Smooth muscle cell (in vitro differentiated cells): ENCODE results near the gene MMP17. TPM values are rescaled to one million over a fixed set of nuclear protein-coding genes. Genes with fewer than 3 reads are reported as not detected.

Experiments used
- DNase-seq: peaks from one replicate; lab custom pipeline; 2025; ENCODE audit not compliant: unreplicated experiment; lab: John Stamatoyannopoulos, UW
- H2AFZ ChIP-seq: fragments of 200-600 bp; sonication (generic); 2 replicates; pipeline ENCODE4 v1.6.0; 2016; ENCODE audit warnings: antibody characterized with exemption, low read depth, mild to moderate bottlenecking
- H3F3A ChIP-seq: fragments of 200-600 bp; sonication (generic); 2 replicates; pipeline ENCODE4 v1.6.0; 2017; ENCODE audit warnings: antibody characterized with exemption, low read depth
- H3K27ac ChIP-seq: fragments of 200-600 bp; sonication (generic); 2 replicates; pipeline ENCODE4 v1.5.1; 2016; ENCODE audit warnings: low read depth, mild to moderate bottlenecking
- H3K27me3 ChIP-seq: fragments of 200-600 bp; sonication (generic); 2 replicates; pipeline ENCODE4 v1.6.1; 2016; ENCODE audit warnings: low read depth, mild to moderate bottlenecking
- H3K36me3 ChIP-seq: fragments of 200-600 bp; sonication (generic); 2 replicates; pipeline ENCODE4 v1.5.1; 2016; ENCODE audit warnings: low read depth
- H3K4me1 ChIP-seq: fragments of 200-600 bp; sonication (generic); 2 replicates; pipeline ENCODE4 v1.5.1; 2016; ENCODE audit warnings: low read depth
- H3K4me2 ChIP-seq: fragments of 200-600 bp; sonication (generic); 2 replicates; pipeline ENCODE4 v1.6.0; 2016; ENCODE audit warnings: mild to moderate bottlenecking
- H3K4me3 ChIP-seq: fragments of 200-600 bp; sonication (generic); 2 replicates; pipeline ENCODE4 v1.5.1; 2016; ENCODE audit warnings: mild to moderate bottlenecking
- H3K79me2 ChIP-seq: fragments of 200-600 bp; sonication (generic); 2 replicates; pipeline ENCODE4 v1.6.0; 2016; ENCODE audit warnings: low read depth, mild to moderate bottlenecking
- H3K9ac ChIP-seq: fragments of 200-600 bp; sonication (generic); 2 replicates; pipeline ENCODE4 v1.6.0; 2016; ENCODE audit warnings: low read depth
- H3K9me3 ChIP-seq: fragments of 200-600 bp; sonication (generic); replicated peaks from 2 replicates; pipeline ENCODE4 v1.5.1; 2016; ENCODE audit warnings: low read depth
- H4K20me1 ChIP-seq: fragments of 200-600 bp; sonication (generic); 2 replicates; pipeline ENCODE4 v1.6.0; 2016; ENCODE audit warnings: low read depth
- CTCF ChIP-seq: fragments of 200-600 bp; sonication (generic); IDR thresholded peaks from 2 replicates; pipeline ENCODE4 v1.5.1; 2017; ENCODE audit warnings: borderline replicate concordance, mild to moderate bottlenecking, antibody characterized with exemption; ENCODE audit not compliant: insufficient read depth, poor library complexity, severe bottlenecking
- WGBS: methylation state at CpG from one replicate; pipeline ENCODE4 v1.1.7; 2016; ENCODE audit warnings: low lambda C conversion rate; 5-methylcytosine and 5-hydroxymethylcytosine counted together
- polyA plus RNA-seq: library from polyadenylated mRNA; unstranded; fragments of >200 nt; fragmentation: Nextera tagmentation; extraction: Ambion mirVana; gene quantifications from 2 replicates; pipeline ENCODE4 v1.2.1, GENCODE V29; 2016
- total RNA-seq: library from RNA; depleted of rRNA; stranded (reverse); fragments of >200 nt; gene quantifications from 2 replicates; pipeline ENCODE4 v1.2.3, GENCODE V29; 2014

Gene MMP17
- total and polyA plus RNA-seq, 2 experiments from 2014 or later: 1.3 to 1.6 TPM

- no peaks in the 10 kb centered on the region for H4K20me1 ChIP-seq
- H3K4me3 ChIP-seq: no peak overlapping the region
- H3K79me2 ChIP-seq: no peaks in the 10 kb centered on the region
- H3K4me2 ChIP-seq: no peak overlapping the region
- no peaks in the 10 kb centered on the region for H3K4me1 ChIP-seq
- no peak overlapping the region for H3K9ac ChIP-seq
- no peaks in the 10 kb centered on the region for H3K9me3 ChIP-seq
- no peak for DNase-seq
- TF ChIP-seq CTCF: no peak
- no peaks in the 10 kb centered on the region for H3F3A ChIP-seq
- H3K27ac ChIP-seq: no peak overlapping the region
- H3K36me3 ChIP-seq: no peaks in the 10 kb centered on the region
- no peak overlapping the region for H2AFZ ChIP-seq
- no peaks in the 10 kb centered on the region for H3K27me3 ChIP-seq
- 97% methylated on average over 29 of the region's 29 CpGs for WGBS
Observed at GRCh38 chr12:131799828-131800593, 28.2 kb upstream of the MMP17 start.

- H2AFZ ChIP-seq: no peak overlapping the region
- no peak overlapping the region for H3K9ac ChIP-seq
- no peak overlapping the region for H3K4me3 ChIP-seq
- H3F3A ChIP-seq: no peaks in the 10 kb centered on the region
- TF ChIP-seq CTCF: no peak
- 92% methylated on average over 20 of the region's 20 CpGs for WGBS
- H3K79me2 ChIP-seq: no peaks in the 10 kb centered on the region
- H4K20me1 ChIP-seq: no peaks in the 10 kb centered on the region
- no peak overlapping the region for H3K27ac ChIP-seq
- no peak for DNase-seq
- H3K27me3 ChIP-seq: no peaks in the 10 kb centered on the region
- no peaks in the 10 kb centered on the region for H3K4me1 ChIP-seq
- H3K4me2 ChIP-seq: no peak overlapping the region
- H3K9me3 ChIP-seq: no peaks in the 10 kb centered on the region
- H3K36me3 ChIP-seq: no peaks in the 10 kb centered on the region
Observed at GRCh38 chr12:131800594-131801135, 27.5 kb upstream of the MMP17 start.

- Histone ChIP-seq H2AFZ (no peak overlapping the region), H3K27me3 (no peaks in the 10 kb centered on the region), H3K9me3 (no peaks in the 10 kb centered on the region), H3K4me3 (no peak overlapping the region), H3K36me3 (no peaks in the 10 kb centered on the region), H3K9ac (no peak overlapping the region), H3F3A (no peaks in the 10 kb centered on the region), H4K20me1 (no peaks in the 10 kb centered on the region), H3K4me1 (no peaks in the 10 kb centered on the region), H3K79me2 (no peaks in the 10 kb centered on the region), H3K4me2 (no peak overlapping the region), H3K27ac (no peak overlapping the region)
- WGBS: 83% methylated on average over 21 of the region's 35 CpGs
- no peak for DNase-seq
- TF ChIP-seq CTCF: no peak
Observed at GRCh38 chr12:131801254-131801866, 26.8 kb upstream of the MMP17 start.
